Hypothalamus (tissue), 51 donors: ENCODE data around the gene UGT1A7.
"Not testable (repeated sequence)": the region's sequence is repeated elsewhere in the genome, so short reads cannot be mapped to it uniquely, and the experiment has no call there.

ENCODE experiments used
- DNase-seq, 51 donors: peaks; one replicate each; lab custom pipeline; 2025; lab: John Stamatoyannopoulos, UW

Gene UGT1A7

GRCh38 chr2:233711312-233712008 is 29.8 kb downstream of the UGT1A7 start:
- peak in 41 of 51 donors; percentile 2 to 78 (median 42) for DNase-seq

GRCh38 chr2:233712611-233713261 is 31.0 kb downstream of the UGT1A7 start, which contains the start of gene UGT1A5:
UGT1A5 (plus strand) TSS chr2:233712907; CDS start chr2:233712992, 85 bp downstream.
- DNase-seq = no peak

GRCh38 chr2:233713262-233713615 is 31.5 kb downstream of the UGT1A7 start:
- no peak for DNase-seq

- no peak for DNase-seq
These were observed 32.4 kb downstream of the UGT1A7 start for GRCh38 chr2:233714121-233714520.

GRCh38 chr2:233718552-233718951 is 36.9 kb downstream of the UGT1A7 start, which contains the start of gene UGT1A4:
UGT1A4 (plus strand) TSS chr2:233718736; CDS start chr2:233718821, 85 bp downstream.
- DNase-seq = no peak

GRCh38 chr2:233728723-233729301 is 47.1 kb downstream of the UGT1A7 start, which contains the start of gene UGT1A3:
UGT1A3 (plus strand) TSS chr2:233729042; CDS start chr2:233729127, 85 bp downstream.
- DNase-seq = no peak

GRCh38 chr2:233736868-233737653 is 55.4 kb downstream of the UGT1A7 start:
- not testable (repeated sequence) for DNase-seq

GRCh38 chr2:233740870-233741269 is 59.2 kb downstream of the UGT1A7 start:
- DNase-seq = no peak

GRCh38 chr2:233743464-233744259 is 62.0 kb downstream of the UGT1A7 start:
- no peak for DNase-seq

- no peak for DNase-seq
These were observed 63.5 kb downstream of the UGT1A7 start for GRCh38 chr2:233745073-233745755.

GRCh38 chr2:233745838-233746237 is 64.1 kb downstream of the UGT1A7 start:
- DNase-seq = not testable (repeated sequence)

GRCh38 chr2:233746475-233747282 is 65.0 kb downstream of the UGT1A7 start:
- no peak for DNase-seq

- DNase-seq = no peak
These were observed 65.5 kb downstream of the UGT1A7 start for GRCh38 chr2:233747283-233747544.

GRCh38 chr2:233750689-233751088 is 69.0 kb downstream of the UGT1A7 start:
- DNase-seq = not testable (repeated sequence)

GRCh38 chr2:233751212-233752009 is 69.7 kb downstream of the UGT1A7 start:
- not testable (repeated sequence) for DNase-seq

GRCh38 chr2:233754872-233755611 is 73.3 kb downstream of the UGT1A7 start:
- no peak for DNase-seq

- no peak for DNase-seq
These were observed 74.9 kb downstream of the UGT1A7 start for GRCh38 chr2:233756429-233757081.
